Skeletal muscle cell (primary cell): ENCODE measurements around the gene LENG8.
"Not testable (repeated sequence)": the region's sequence is repeated elsewhere in the genome, so short reads cannot be mapped to it uniquely, and the experiment has no call there.

Experiments used
- DNase-seq: peaks from one replicate; pipeline ENCODE4 v3.0.0-alpha.2; 2010; ENCODE audit warnings: low read depth
- H3K4me3 ChIP-seq: 2 replicates; pipeline ENCODE4 v1.5.1; 2011; ENCODE audit warnings: low read depth, mild to moderate bottlenecking, control low read depth, low read length, moderate library complexity

The LENG8 gene

GRCh38 chr19:54436031-54436523 is 12.9 kb upstream of the LENG8 start:
- no peak overlapping the region for H3K4me3 ChIP-seq

GRCh38 chr19:54436628-54437252 is 12.3 kb upstream of the LENG8 start:
- H3K4me3 ChIP-seq = no peak overlapping the region
- DNase-seq = no peak

More at GRCh38 chr19:54436031-54436523, 12.9 kb upstream of the LENG8 start:
- DNase-seq = no peak

DNA sequence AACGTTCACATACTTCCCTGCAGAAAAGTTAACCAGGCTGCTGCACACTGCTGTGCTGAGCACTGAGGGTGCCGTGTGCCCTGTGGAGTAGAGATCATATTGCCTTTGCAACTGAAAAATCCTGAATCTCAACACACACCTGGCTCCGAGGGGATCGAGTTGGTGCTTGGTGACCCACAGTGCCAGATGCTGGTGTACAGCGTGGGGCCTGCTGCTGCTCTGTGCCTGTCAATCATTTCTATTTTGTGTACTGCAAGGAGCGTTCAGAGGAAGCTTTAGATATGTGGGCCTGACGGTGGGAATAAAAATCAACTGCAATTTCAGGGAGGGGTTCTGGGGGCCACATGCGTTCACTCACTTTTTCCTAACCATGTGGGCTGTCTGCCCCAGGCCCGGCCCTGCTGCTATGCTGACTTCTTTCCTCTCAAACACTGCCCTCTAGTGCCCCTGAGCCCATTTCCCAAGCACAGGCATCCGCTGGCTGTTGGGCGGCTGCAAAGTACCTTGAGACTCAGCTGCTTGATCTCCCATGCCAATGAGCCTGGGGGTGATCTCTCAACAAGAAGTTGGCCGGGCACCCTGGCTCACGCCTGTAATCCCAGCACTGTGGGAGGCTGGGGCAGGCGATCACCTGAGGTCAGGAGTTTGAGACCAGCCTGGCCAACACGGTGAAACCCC is 9.7 kb upstream of the LENG8 start:
- no peak for DNase-seq
- H3K4me3 ChIP-seq = no peak overlapping the region

DNA sequence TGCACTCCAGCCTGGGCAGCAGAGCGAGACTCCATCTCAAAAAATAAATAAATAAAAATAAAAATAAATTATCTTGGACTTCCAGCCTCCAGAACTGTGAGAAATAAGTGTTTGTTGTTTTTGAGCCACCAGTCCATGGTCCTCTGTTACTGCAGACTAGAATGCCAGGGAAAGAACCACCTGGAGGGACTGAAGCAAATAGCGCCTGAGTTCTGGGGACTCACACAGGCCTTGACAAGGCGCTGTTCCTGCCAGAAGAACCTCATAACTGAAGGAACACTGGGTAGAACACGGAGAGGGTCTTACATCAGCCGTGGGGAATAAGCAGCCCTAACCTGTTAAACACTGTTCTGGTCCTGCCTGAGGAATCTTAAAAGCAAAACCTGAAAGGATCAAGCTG is 8.4 kb upstream of the LENG8 start:
- DNase-seq = no peak
- H3K4me3 ChIP-seq = no peak overlapping the region

DNA sequence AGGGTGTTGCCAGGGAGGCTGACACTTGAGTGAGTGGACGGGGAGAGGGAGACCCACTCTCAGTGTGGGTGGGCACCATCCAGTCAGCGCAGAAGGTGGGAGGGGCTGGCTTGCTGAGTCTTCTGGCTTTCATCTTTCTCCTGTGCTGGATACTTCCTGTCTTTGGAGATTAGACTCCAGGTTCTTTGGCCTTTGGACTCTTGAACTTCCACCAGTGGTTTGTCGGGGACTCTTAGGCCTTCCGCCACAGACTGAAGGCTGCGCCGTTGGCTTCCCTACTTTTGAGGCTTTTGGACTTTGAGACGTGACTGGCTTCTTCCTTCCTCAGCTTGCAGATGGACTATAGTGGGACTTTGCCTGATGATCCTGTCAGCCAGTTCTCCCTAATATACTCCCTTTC is 4.3 kb upstream of the LENG8 start:
- H3K4me3 ChIP-seq = no peak overlapping the region
- no peak for DNase-seq

GRCh38 chr19:54446349-54446748 is 2.6 kb upstream of the LENG8 start:
- DNase-seq, H3K4me3 ChIP-seq: not testable (repeated sequence)

GRCh38 chr19:54448040-54448773 is 792 bp upstream of the LENG8 start:
- peak overlapping the region; percentile 95 for H3K4me3 ChIP-seq
- DNase-seq = no peak

DNA sequence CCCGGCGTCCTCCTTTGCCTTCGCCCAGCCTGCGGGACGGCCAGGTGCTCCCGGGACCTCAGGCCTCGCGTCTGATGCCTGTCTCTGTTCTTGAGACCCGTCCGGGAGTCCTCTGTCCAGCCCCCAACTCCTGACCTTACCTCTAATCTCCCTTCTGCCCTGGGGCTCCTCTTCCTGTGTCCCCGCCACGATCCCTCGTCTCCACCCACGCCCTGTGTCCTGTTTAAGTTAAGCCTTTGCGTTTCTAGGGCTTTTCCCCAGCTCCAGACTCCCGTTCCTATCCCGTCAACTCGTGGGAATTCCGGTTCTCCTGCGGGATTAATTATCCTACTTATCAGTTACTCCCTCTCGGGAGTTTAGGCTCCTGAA is 686 bp downstream of the LENG8 start:
- no peak for DNase-seq
- H3K4me3 ChIP-seq = peak overlapping the region; percentile 95

DNA sequence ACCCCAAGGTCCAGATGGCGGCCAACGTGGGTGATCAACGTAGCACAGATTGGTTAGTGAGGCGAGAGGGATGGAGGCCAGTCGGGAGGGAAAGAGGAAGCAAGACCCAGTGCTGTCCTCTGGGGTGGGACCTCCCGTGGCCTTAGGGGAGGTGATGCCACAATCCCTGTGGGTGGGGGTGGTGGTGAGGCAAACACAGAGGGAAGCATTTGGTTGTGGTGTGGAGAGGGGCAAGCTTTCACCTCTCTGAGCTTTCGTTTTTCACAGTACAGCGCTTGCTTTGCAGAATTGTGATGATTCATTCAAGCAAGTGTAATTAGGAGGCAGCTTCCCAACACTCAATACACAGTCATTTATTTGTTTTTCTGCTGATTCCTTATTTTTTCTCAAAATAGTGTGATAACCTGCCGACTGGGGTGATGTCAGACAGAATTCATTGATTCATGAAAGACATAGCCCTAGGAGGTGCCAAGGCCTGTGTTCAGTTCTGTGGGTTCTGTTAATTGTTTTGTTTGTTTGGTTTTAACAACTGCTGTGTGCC is 2.4 kb downstream of the LENG8 start:
- H3K4me3 ChIP-seq = peak overlapping the region; percentile 0

DNA sequence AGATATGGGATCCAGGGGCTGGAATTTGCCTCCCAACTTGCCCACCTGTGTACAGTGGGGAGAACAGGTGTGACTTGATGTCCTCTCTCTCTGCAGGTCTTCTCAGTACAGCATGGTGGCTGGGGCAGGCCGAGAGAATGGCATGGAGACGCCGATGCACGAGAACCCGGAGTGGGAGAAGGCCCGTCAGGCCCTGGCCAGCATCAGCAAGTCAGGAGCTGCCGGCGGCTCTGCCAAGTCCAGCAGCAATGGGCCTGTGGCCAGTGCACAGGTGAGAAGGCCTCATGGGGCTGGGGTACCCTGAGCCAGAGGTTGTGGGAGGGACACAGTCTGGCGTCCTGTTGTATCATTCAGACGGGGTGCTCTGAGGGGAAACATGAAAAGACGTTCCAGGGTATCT is 3.0 kb downstream of the LENG8 start:
- no peak overlapping the region for H3K4me3 ChIP-seq
- DNase-seq = no peak

More for the DNA sequence above, 2.4 kb downstream of the LENG8 start:
- no peak for DNase-seq

DNA sequence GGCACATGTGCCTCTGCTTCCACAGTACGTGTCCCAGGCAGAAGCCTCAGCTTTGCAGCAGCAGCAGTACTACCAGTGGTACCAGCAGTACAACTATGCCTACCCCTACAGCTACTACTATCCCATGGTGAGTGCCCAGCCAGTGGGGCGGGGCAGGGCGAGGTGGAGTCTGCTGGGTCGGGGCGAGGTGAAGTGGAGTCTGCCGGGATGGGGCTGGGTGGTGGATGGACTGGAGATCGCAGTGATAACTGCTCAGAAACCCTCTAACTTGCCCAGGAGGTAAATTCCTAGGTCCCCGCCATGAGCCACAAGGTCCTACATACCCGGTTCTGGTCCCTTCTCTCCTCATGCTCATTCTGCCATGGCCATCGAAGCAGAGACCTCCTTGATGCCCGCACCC is 3.6 kb downstream of the LENG8 start:
- H3K4me3 ChIP-seq = no peak overlapping the region
- no peak for DNase-seq

- H3K4me3 ChIP-seq = no peak overlapping the region
- no peak for DNase-seq
Measured at GRCh38 chr19:54453921-54454780, 5.2 kb downstream of the LENG8 start.

DNA sequence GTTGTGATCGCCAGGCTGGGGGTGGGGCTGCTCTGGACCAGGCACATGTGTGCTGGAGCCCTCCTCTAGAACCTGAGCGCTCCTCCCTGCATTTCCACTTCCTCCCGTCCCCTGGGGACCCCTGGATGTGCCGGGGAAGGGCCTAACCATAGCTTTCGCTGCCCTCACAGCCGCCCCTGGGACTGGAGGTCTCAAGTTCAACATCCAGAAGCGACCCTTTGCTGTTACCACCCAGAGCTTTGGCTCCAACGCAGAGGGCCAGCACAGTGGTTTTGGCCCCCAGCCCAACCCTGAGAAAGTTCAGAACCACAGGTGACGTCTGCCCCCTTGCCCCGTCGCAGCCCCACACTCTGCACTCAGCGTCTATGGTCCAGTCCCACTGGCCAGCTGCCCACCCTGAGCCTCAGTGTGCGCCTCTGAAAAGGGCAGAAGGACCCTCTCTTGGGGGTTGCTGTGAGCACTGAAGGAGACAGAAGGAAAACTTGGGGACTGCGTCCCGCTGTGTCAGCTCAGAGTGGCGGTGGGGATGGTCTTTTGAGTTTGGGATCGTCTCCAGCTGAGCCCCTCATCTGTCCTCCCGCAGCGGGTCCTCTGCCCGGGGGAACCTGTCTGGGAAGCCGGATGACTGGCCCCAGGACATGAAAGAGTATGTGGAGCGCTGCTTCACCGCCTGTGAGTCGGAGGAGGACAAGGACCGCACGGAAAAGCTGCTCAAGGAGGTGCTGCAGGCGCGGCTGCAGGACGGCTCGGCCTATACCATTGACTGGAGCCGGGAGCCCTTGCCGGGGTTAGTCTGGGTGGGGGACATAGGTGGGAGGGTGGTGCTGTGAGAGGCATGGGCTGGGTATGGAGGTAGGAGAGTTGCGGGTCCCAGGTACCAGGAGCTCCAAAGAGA is 6.0 kb downstream of the LENG8 start:
- no peak overlapping the region for H3K4me3 ChIP-seq
- no peak for DNase-seq

GRCh38 chr19:54455786-54456422 is 6.9 kb downstream of the LENG8 start:
- H3K4me3 ChIP-seq = no peak overlapping the region
- DNase-seq = no peak

DNA sequence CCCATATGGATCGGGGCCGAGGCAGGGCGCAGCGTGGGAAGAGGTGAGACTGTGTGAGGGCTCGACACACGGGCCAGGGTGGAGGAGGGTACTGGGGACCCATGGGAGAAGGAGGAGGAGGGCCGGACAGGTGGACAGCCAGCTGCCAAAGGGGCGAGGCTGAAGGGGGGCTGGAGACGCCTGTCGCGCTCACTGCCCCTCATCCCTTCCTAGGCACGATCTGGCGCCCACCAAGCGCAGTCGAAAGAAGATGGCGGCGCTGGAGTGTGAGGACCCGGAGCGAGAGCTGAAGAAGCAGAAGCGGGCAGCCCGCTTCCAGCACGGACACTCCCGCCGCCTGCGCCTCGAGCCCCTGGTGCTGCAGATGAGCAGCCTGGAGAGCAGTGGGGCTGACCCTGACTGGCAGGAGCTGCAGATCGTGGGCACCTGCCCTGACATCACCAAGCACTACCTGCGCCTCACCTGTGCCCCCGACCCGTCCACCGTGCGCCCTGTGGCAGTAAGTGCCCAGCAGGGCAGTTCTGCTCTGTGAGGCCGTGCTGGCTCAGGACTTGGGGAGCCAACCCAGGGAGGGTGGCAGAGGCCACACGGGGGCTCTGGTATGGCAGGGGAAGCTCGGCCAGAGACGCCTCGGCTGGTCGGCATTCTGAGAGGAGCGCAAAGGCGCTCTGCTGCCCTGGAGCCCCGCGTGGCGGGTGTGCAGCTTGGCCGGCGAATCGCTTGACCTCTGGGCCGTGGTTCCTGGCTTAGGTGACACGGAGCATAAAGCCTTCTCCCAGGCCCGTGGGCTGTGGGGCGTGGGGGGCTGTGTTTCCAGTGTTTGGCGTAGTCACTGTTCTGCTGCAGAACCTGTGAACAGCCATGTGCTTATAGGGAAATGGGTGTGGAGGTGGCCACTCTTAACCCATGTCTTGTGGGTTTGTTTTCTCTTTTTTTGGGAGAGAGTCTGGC is 7.7 kb downstream of the LENG8 start:
- DNase-seq = no peak
- no peak overlapping the region for H3K4me3 ChIP-seq

GRCh38 chr19:54457773-54458647 is 9.0 kb downstream of the LENG8 start:
- no peak overlapping the region for H3K4me3 ChIP-seq
- no peak for DNase-seq
